Stimulated activated CD4-positive, alpha-beta T cell treated with anti-CD3 and anti-CD28 coated beads, TNF-alpha, amount 100 ng/mL, for 4 hours (primary cell): Measurements from ENCODE around the gene FRS2.
"Not testable (repeated sequence)": the region's sequence is repeated elsewhere in the genome, so short reads cannot be mapped to it uniquely, and the experiment has no call there.

ENCODE experiments used
- DNase-seq, 3 experiments: peaks; one replicate each; pipeline ENCODE4 v3.0.0-alpha.2; 2020; ENCODE audit warnings: low read depth in 3 of 3

Gene FRS2, protein sequence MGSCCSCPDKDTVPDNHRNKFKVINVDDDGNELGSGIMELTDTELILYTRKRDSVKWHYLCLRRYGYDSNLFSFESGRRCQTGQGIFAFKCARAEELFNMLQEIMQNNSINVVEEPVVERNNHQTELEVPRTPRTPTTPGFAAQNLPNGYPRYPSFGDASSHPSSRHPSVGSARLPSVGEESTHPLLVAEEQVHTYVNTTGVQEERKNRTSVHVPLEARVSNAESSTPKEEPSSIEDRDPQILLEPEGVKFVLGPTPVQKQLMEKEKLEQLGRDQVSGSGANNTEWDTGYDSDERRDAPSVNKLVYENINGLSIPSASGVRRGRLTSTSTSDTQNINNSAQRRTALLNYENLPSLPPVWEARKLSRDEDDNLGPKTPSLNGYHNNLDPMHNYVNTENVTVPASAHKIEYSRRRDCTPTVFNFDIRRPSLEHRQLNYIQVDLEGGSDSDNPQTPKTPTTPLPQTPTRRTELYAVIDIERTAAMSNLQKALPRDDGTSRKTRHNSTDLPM

DNA sequence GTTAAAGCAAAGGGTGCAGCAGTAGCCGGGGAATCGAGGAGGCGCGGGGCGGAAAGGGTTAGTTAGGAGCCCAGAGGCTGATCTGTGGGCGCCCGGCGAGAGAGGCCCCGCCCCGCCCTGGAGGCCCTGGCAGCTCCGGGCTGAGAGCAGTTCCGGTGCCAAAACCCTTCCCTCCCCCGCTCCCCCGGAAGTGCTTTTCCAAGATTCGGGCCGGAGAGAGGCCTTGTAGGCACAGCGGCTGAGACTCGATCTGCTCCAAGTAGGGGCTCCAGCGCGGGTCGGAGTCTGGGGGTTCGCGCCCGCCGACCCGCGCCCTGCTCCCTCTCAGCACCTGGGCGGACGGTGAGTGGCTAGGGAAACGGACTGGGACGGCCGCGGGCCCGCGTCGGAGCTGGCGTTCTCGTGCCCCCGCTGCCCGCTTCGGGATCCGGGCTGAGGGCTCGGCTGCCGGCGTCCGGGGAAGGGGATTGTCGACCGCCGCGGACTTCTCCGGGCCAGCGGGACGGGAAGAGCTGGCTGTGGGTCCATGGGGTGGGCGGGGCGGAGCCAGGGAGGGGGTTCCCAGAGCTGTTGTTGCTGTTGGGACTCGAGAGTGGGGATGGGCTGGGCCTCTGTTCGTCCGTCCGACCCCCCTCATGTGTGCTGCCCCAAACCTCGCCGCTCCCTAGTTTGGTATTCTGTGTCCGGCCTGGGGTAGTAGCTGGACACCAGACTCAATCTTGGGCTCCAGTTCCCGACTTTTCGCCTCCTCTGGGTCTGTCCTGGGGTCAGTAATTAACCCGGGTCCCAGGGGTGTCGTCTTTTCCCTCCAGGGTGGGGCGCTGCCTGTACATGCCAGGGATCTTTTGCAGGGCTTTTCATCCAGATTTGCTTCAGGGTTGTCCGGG, at the start of gene FRS2:
Gene FRS2 (plus strand): TSS at position 200 of the 887 bp plus-strand sequence. CDS start 98,643 bp downstream, outside the sequence.
- DNase-seq, result peak; percentile 72 to 76 (median 72)

DNA sequence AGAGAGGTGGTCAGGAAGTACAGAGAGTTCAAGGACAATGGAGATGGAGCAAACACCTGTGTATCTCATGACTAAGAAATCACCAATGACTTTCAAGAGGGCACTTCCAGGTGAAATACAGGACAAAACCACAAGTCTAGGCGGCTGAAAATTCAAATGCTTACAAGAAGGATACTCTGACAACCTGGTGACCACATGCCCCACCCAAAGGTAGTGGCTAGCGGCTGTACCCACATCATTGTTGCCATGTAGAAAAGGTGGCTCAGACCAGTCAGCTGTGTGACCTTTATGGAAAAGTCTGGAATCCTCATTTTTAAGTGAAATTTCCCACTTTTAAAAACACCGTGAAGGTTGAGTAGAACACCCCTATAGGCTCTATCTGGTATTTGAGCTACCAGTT, 48.6 kb upstream of the FRS2 start:
- DNase-seq, result no peak

DNA sequence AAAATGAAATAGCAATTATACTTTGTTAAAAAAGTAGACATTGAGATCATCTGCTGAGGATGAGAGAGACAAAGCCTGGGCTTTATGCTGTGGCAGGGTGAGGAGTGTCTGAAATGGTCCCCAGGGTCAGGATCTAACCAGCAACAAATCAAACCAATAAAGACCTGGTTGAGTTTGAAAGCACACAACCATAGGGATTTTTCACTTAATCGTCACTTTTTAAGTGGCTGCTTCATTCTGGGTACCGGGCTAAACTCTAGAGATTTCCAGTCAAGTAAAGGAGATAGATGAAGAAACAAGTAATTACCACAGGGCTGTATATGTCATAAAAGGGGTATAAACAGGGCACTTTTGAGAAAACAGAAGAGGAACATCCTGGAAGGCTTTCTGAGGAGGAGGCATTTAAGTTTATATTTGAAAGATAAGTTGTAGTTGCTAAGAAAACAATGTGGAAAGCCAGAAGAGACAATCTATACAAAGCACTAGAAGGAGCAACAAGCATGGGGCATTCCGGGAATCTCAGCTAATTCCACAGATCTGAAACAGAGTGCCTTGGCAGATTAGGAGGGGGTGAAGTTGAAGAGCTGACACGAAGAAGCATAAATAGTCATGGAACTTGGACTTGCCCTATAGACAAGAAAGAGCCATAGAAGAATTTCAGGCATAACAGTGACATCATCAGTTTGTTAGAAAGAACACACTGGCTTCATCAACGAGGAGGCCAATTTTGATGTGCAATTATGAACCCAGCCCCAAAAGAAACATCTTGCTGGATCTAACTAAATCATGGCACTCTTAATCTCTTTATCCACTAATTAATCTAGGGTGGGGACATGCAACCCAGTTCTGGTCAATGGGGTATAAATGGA, 46.9 kb upstream of the FRS2 start:
- no peak for DNase-seq

DNA sequence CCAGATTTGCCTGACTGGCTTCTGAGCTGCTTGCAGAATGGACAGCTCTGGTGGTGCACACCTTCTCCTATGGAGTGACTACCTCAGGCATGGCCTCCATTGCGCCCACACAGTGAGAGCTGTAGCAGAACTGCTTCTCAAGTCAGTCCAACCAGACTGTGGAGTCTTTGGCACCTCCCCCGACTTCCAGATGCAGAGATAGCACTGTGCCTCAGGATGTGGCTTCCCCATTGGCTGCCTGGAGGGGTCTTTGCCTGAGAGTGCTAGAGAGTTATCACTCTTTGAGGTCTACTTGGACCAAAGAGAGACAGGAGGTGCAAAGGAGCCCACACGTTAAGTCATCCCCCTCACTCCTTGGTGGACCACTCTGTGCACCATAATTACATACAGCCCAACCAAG, 44.8 kb upstream of the FRS2 start:
- no peak for DNase-seq

DNA sequence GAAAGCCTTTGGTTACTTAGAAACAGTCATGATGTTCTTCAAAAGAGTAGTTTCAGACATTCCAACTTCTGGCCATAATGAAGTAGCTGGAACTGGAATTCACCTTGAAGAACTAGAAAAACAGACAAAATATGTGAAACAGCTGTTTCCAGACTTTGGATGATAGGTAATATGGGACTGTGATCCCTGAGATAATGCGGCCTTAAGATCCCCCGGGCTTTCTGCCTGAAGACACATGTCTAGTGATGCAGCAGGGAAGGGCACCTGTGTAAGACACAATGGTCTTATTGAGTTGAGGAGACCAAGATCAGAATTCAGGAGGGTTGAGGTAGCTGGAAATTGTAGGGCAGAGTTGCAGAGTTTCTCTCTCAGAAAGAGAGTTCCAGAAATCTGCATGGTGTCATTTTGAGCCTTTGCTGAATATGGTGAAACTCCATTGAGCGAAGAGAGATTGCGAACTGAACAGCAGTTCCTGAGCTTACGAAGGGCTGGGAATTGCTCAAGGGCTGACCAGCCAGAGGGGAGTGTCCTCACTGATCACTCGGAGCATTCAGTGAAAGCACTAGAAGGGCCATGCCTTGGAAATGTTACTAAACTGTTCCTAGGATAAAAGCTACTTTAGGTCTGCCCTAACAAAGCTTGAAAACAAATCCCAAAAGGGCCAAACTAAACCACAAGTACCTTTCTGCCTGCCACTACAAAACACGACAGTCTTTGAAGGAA, 41.7 kb upstream of the FRS2 start:
- DNase-seq, result no peak

DNA sequence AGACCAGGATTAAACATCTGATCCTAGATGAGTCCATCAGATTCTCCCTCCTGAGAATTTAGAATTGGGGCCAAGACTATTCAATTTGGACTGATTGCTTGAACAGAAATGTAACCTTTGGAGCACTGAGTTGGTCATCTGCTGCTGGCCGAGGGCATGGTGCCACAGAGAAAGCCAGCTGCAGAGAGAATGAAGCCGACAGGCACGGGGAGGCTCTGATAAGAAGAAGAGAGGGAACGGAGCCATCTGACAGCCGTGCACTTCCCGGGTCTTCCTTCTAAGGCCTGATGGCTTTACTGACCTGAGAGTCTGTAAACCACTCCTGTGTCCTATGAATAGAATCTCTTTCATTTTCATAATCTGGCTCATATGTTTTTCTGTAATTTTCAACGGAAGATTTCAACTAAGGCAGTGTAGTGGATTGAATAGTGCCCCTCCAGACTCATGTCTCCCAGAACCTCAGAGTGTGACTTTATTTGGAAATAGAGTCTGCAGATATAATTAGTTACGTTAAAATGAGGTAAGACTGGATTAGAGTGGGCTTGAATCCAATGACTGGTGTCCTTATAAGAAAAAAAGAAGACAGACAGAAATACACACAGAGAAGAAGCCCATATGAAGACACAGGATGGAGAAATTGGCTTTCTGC, 39.1 kb upstream of the FRS2 start:
- DNase-seq, result no peak

DNA sequence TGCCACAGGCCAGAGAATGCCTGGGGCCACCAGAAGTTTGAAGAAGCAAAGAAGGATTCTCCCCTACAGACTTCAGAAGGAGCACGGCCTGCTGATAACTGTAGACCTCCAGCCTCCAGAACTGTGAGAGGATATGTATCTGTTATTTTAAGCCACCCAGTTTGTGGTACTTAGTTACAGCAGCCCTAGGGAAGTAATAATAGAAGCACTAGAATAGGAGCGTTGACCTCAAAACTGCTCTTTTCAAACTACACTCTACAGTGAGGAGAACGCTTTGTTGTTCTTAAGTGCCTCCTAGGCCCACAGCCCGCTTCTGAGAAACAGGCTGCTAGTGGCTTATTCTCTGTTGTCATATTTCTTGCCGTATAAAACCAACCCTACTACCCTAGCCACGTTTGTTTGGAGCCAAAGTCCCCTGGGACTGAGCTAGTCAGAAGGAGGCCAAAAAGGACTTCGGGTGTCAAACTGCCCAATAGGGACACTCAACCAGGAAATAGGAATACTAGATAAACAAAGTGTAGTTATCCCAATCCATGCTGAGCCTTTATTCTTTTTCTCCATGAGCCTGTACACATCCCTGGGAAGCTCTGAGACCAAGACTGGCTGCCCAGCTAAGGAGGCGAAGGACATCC, 38.5 kb upstream of the FRS2 start:
- DNase-seq, result no peak

DNA sequence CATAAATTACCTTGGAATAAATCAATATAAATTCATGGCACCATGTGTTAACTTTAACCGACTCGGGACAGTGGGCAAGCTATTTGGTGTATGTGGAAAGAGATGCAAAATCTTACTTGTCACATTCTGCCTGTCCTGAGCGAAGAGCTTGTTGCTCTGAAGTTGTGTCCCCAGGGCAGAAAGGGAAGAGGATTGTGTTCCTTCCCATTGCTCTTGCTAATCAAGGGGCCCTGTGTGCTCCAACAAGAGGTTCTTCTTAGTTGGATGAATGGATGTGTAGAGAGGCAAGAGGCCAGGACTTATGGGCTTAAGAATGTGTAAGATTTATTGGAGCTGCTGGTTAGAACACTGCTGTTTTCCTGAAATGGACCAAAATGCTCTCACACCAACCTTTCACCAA, 36.5 kb upstream of the FRS2 start:
- DNase-seq, result no peak

DNA sequence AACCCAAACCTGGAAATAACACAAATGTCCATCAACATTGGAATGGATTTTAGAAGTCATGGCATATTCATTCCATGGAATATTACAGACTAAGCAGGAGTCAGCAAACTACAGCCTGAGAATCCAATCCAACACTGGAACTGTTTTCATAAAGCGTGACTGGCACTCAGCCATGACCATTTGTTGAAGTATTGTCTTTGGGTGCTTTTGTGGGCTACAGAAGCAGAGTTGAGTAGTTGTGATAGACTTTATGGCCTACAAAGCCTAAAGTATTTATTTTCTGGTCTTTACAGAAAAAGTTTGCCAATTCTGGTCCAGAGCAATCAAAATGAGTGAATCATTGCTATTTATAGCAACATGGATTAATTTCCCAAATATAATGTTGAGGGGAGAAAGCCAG, 34.5 kb upstream of the FRS2 start:
- DNase-seq, result no peak

DNA sequence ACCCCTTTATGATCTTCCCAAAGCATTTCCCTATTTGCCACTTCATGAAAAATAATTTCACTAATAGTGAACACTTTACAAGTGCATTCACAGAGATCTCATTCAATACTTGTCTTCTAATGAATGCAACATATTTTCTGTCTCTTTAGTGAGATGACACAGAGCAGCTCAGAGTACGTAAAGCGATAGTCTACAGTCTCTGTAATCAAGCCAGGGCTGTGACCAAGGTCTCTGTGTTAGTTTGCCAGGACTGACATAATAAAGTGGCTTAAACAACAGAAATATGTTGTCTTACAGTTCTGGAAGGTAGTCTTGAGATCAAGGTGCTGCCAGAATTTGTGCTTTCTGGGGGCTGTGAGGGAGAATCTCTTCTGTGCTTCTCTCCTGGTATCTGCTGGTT, 33.1 kb upstream of the FRS2 start:
- no peak for DNase-seq

DNA sequence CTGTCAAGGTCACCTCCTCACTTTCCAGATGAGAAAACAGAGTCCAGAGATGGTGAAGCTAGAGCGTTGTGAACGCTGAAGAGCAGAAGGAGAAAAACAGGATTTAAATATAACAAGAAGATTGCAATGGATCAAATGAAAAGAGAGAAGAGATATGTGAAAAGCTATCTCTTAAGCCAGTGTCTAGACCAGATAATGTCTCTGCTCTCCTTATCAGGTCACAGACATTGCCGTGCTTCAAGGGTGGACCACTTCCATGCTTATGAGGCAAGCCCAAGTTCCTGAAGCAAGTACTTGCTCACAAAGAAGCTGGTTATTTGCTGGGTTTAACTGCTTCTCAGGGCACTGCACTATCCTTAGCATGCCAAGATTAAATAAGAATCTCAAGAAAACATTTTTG, 31.6 kb upstream of the FRS2 start:
- no peak for DNase-seq

DNA sequence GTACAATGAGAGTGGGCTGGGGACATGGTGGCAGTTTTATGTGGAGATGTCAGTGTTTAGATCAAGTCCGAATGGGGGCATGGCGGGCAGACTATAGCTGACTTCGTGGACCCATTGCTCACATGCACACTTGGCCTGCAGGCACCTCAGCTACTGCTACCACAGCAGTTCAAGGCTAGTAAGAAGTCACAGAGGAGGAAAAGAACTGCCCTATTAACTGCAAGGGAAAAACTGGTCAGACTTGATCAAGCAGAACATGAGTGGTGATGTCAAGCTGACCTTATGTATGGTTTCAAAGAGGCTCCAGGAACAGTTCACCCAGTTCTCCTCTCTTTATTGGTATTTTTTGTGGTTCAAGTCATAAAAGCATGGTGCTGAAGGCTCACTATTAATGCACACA, 30.2 kb upstream of the FRS2 start:
- no peak for DNase-seq

DNA sequence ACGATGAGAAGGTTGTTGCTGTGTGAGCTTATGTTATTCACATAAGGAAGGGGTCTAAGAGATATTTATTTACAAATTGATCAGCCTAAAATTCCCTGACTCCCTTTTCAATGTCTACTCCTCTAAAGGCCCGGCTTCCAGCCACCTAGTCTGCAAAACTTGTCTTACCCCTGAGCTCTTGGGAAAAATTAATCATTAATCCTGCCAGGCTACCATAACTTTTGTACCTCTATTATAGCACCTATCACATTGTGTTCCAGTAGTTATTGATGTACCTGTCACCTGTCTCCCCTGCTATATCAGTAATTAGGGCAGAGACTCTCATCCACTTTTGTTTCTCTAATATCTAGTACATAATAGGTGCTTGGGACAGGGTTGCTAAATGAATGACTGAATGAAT, 29.3 kb upstream of the FRS2 start:
- no peak for DNase-seq

DNA sequence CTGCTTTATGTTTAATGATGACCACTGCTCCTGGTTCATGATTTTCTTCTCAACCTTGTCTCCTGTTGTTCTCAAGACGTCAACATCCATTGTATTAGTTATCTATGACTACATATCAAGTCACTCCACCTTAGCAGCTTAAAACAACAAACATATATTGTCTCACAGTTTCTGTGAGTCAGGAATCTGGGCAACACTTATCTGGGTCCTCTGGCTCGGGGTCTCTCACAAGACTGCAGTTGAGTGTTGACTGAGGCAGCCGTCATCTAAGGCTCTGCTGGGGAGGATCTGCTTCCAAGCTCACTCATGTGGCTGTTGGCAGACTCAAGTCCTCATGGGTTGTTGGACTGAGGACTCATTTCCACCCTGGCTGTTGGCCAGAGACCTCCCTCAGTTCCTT, 27.3 kb upstream of the FRS2 start:
- no peak for DNase-seq

DNA sequence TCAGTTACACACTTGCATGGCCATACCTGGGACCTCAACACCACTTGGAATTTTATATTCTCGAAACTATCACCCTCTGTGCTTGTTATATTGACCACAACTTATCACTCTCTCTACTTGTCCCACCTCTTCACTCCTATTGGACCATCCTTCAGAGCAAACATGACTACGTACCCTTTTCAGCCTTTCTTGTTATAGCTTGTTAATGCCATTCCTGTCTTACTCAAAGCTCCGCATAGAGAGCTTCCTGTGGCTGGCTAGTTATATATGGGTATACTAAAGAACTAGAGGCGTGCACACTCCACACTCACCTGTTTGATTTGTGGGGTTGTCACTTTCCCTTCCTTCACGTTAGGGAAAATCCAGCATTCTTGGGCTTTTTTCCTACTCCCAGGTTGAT, 26.3 kb upstream of the FRS2 start:
- no peak for DNase-seq

DNA sequence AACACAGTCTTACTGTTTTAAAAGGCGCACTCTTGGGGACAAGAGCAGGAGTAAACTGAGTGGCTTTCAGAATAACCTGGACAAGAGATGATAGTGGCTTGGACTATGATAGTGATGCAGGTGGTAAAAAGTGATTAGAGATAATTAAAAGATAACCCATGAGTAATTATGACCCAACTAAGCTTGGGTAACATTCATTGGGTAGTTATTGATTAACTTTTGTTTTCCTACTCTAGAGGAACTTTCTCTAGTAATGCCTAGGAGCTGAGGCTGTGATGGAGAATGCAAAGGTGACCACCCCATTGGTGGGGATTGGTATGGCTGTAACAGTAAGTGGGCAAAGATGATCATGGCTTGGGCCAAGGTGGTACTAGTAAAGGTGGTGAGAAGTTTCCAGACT, 22.3 kb upstream of the FRS2 start:
- DNase-seq, result no peak

DNA sequence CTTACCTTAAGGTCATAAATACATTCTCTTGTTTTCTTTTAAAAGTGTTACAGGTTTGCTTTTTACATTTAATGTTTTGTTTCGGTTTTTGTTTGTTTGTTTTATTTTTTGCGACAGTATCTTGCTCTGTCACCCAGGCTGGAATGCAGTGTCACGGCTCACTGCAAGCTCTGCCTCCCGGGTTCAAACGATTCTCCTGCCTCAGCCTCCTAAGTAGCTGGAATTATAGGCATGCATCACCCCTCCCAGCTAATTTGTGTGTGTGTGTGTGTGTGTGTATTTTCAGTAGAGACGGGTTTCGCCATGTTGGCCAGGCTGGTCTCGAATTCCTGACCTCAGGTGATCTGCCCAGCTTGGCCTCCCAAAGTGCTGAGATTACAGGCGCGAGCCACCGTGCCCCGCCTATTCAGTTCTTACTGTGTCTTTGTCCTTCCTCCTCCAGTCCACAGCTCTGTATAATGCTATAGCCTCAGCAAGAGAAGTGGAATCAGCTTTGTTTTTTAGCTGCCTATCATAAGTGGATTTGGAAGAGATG, 17.5 kb upstream of the FRS2 start:
- not testable (repeated sequence) for DNase-seq

DNA sequence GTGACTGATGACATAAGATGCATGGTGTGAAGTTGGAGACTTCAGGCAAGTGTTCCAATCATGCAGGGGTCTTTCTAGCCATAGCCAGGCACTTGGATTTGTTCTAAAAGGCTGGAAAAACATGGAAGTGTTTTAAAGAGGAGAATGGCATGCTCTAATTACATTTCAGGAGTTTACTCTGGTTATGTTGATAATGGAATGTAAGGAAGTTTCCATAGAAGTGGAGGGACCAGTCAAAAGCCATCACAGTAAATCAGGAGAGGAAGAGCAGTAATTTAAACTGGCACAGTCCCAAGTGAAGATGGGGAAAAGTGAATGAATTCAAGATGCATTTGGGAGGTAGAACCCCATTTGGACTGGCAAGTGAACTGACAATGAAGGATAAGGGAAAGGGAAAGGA, 13.9 kb upstream of the FRS2 start:
- DNase-seq, result no peak

DNA sequence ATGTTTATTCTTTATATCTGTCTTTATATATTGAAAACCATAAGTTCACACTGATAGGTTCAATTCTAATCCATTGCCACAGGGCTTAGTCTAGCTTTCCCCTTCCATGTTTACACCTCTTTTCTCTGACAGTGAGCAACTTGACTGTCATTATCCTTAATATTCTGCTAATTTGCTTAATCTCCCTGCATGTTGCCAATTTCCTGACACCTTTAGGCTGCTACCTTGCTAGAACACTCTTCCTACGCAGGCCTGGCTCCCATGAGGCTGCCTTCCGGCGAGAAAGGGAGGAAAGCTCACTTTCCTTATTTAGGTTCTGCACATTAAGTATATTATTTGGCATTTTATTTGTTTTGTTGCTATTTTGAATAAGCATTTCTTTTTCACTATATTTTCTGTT, 12.8 kb upstream of the FRS2 start:
- DNase-seq, result no peak

DNA sequence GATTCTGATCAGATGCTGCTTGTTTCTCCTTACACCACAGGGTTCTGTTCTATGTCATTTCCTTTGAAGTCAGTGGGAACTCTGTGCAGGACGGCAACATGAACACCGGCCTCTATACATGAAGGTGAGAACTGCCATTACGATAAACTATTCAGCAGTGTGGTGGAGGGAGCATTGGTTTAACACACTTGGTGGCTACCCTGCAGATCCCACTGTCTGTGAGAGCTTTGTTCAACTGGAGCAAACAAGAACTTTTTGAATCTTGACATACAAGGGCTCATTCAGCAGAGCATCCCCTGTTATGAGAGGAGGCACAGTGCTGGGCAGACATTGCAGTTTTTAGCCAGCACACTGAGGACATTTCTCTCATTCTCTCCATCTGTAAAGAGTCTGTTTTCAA, 10.7 kb upstream of the FRS2 start:
- no peak for DNase-seq
